Epithelial cell of prostate (primary cell): Measurements from ENCODE around the gene LRSAM1.

Experiments
- DNase-seq: peaks from one replicate; pipeline ENCODE4 v3.0.0-alpha.2; 2011; ENCODE audit warnings: low read depth, low spot score
- H3K27ac ChIP-seq: fragments of 450-650 bp; 2 replicates; pipeline ENCODE4 v1.5.1; 2017; ENCODE audit warnings: mild to moderate bottlenecking

Gene LRSAM1

GRCh38 chr9:127543973-127544533 lies 92.7 kb downstream of the LRSAM1 start:
- peak overlapping the region; percentile 82 for H3K27ac ChIP-seq
- DNase-seq: no peak

GRCh38 chr9:127545196-127546124 lies 94.2 kb downstream of the LRSAM1 start:
- peak overlapping the region; percentile 82 for H3K27ac ChIP-seq
- no peak for DNase-seq

GRCh38 chr9:127546125-127546832 lies 95.0 kb downstream of the LRSAM1 start:
- H3K27ac ChIP-seq: peak overlapping the region; percentile 82

GRCh38 chr9:127548352-127548881 lies 97.1 kb downstream of the LRSAM1 start:
- H3K27ac ChIP-seq: no peak overlapping the region
- DNase-seq: no peak

More at GRCh38 chr9:127546125-127546832, 95.0 kb downstream of the LRSAM1 start:
- DNase-seq: no peak

- H3K27ac ChIP-seq: no peak overlapping the region
Observed at GRCh38 chr9:127549218-127549617, 97.9 kb downstream of the LRSAM1 start.

GRCh38 chr9:127549751-127550150 lies 98.4 kb downstream of the LRSAM1 start:
- no peak for DNase-seq
- H3K27ac ChIP-seq: peak overlapping the region; percentile 9

More at GRCh38 chr9:127549218-127549617, 97.9 kb downstream of the LRSAM1 start:
- DNase-seq: no peak

GRCh38 chr9:127550282-127550681 lies 99.0 kb downstream of the LRSAM1 start:
- DNase-seq: no peak
- peak overlapping the region; percentile 9 for H3K27ac ChIP-seq

- peak overlapping the region; percentile 9 for H3K27ac ChIP-seq
- DNase-seq: no peak
Observed at GRCh38 chr9:127550751-127551150, 99.4 kb downstream of the LRSAM1 start.
